Hepatocyte (in vitro differentiated cells): ENCODE data around the gene CCNH.

Experiments used
- EZH2 ChIP-seq: fragments of 200-600 bp; sonication (generic); IDR thresholded peaks from 2 replicates; pipeline ENCODE4 v1.6.1; 2016; ENCODE audit warnings: antibody characterized with exemption, mild to moderate bottlenecking, borderline replicate concordance
- EZH2phosphoT487 ChIP-seq: fragments of 200-600 bp; sonication (generic); IDR thresholded peaks from one replicate; pipeline ENCODE4 v1.6.1; 2018; ENCODE audit warnings: antibody characterized with exemption, mild to moderate bottlenecking, low read depth, moderate library complexity; ENCODE audit not compliant: unreplicated experiment, severe bottlenecking
- TF ChIP-seq, protein P1 (sequence below): fragments of 200-600 bp; sonication (generic); IDR thresholded peaks from 2 replicates; pipeline ENCODE4 v1.5.1; 2016; ENCODE audit warnings: antibody characterized with exemption, mild to moderate bottlenecking; ENCODE audit not compliant: poor library complexity

DNA sequence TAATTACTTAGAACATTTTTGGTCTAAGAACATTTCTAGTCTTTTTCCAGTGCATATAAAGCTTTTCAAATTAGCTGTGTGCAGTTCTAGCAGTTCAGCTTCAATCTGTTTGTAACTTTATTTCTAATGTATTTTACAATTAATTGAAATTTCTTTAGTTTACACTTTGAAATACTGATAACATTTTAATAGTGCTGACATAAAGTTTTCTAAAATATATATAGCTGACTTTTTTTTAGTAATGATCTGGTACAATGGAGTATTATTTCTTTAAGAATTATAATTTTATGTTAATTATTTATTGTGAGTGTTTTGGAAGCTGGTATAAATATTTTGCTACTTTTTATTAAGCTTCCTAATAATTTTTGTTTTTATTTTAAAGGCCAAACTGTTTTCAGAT lies 43.3 kb downstream of the CCNH start:
- TF ChIP-seq, protein P1, sequence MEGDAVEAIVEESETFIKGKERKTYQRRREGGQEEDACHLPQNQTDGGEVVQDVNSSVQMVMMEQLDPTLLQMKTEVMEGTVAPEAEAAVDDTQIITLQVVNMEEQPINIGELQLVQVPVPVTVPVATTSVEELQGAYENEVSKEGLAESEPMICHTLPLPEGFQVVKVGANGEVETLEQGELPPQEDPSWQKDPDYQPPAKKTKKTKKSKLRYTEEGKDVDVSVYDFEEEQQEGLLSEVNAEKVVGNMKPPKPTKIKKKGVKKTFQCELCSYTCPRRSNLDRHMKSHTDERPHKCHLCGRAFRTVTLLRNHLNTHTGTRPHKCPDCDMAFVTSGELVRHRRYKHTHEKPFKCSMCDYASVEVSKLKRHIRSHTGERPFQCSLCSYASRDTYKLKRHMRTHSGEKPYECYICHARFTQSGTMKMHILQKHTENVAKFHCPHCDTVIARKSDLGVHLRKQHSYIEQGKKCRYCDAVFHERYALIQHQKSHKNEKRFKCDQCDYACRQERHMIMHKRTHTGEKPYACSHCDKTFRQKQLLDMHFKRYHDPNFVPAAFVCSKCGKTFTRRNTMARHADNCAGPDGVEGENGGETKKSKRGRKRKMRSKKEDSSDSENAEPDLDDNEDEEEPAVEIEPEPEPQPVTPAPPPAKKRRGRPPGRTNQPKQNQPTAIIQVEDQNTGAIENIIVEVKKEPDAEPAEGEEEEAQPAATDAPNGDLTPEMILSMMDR: no peak
- TF ChIP-seq EZH2 (no peak), EZH2phosphoT487 (no peak)
